ENCODE measurements around the gene SASH3. TPM values are rescaled to one million over a fixed set of nuclear protein-coding genes. Genes with fewer than 3 reads are reported as not detected.

Gene SASH3
- total RNA-seq, 1 donor from 2014 or later: not detected

DNA sequence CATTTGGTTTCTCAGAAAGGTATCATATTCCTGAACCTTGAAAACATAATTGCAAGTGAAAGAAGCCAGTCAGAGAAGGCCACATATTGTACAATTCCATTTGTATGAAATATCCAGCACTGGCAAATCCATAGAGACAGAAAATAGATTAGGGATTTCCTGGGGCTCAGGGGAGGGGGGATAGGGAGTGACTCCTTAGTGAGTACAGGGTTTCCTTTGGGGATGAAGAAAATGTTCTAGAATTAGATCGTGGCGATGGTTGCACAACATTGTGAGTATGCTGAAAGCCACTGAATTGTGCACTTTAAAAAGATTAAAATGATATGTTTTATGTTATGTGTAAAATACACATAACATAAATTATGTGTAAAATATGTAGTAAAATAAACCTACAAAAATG lies 30.7 kb upstream of the SASH3 start:
- no peak for DNase-seq (ENCODE audit: extremely low spot score, unreplicated experiment)
- H3K27me3 Mint-ChIP-seq (ENCODE audit: unreplicated experiment): peaks cover 18% of the 10 kb centered on the region
- no peaks in the 10 kb centered on the region for H3K36me3 Mint-ChIP-seq (ENCODE audit: unreplicated experiment)
- H3K27ac Mint-ChIP-seq (ENCODE audit: unreplicated experiment): no peak overlapping the region
- no peak overlapping the region for H3K4me3 Mint-ChIP-seq (ENCODE audit: unreplicated experiment)
- H3K4me1 Mint-ChIP-seq (ENCODE audit: unreplicated experiment): no peaks in the 10 kb centered on the region
- H3K9me3 Mint-ChIP-seq (ENCODE audit: unreplicated experiment): no peaks in the 10 kb centered on the region
- TF ChIP-seq, protein P1, sequence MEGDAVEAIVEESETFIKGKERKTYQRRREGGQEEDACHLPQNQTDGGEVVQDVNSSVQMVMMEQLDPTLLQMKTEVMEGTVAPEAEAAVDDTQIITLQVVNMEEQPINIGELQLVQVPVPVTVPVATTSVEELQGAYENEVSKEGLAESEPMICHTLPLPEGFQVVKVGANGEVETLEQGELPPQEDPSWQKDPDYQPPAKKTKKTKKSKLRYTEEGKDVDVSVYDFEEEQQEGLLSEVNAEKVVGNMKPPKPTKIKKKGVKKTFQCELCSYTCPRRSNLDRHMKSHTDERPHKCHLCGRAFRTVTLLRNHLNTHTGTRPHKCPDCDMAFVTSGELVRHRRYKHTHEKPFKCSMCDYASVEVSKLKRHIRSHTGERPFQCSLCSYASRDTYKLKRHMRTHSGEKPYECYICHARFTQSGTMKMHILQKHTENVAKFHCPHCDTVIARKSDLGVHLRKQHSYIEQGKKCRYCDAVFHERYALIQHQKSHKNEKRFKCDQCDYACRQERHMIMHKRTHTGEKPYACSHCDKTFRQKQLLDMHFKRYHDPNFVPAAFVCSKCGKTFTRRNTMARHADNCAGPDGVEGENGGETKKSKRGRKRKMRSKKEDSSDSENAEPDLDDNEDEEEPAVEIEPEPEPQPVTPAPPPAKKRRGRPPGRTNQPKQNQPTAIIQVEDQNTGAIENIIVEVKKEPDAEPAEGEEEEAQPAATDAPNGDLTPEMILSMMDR (IDR thresholded peaks at IDR 0.05): no peak

DNA sequence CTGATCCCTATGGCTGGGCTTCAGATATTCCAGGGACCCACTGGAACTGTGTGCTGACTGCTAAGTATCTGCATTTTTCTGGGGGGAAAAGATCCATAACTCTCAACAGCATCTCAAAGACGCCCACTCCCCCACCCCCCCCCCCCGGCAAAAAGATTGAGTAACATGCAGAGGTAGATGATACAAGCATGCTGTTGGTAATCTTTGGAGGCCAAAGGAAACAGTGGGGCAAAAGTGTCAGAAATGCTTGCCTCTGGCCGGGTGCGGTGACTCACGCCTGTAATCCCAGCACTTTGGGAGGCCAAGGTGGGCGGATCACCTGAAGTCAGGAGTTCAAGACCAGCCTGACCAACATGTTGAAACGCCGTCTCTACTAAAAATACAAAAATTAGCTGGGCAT lies 28.8 kb upstream of the SASH3 start:
- Mint-ChIP-seq H3K4me1 (ENCODE audit: unreplicated experiment) (no peaks in the 10 kb centered on the region), H3K36me3 (ENCODE audit: unreplicated experiment) (no peaks in the 10 kb centered on the region), H3K4me3 (ENCODE audit: unreplicated experiment) (no peak overlapping the region), H3K27me3 (ENCODE audit: unreplicated experiment) (peaks cover 14% of the 10 kb centered on the region), H3K27ac (ENCODE audit: unreplicated experiment) (no peak overlapping the region), H3K9me3 (ENCODE audit: unreplicated experiment) (no peaks in the 10 kb centered on the region)
- no peak for DNase-seq (ENCODE audit: extremely low spot score, unreplicated experiment)
- TF ChIP-seq, protein P1 (IDR thresholded peaks at IDR 0.05): no peak

DNA sequence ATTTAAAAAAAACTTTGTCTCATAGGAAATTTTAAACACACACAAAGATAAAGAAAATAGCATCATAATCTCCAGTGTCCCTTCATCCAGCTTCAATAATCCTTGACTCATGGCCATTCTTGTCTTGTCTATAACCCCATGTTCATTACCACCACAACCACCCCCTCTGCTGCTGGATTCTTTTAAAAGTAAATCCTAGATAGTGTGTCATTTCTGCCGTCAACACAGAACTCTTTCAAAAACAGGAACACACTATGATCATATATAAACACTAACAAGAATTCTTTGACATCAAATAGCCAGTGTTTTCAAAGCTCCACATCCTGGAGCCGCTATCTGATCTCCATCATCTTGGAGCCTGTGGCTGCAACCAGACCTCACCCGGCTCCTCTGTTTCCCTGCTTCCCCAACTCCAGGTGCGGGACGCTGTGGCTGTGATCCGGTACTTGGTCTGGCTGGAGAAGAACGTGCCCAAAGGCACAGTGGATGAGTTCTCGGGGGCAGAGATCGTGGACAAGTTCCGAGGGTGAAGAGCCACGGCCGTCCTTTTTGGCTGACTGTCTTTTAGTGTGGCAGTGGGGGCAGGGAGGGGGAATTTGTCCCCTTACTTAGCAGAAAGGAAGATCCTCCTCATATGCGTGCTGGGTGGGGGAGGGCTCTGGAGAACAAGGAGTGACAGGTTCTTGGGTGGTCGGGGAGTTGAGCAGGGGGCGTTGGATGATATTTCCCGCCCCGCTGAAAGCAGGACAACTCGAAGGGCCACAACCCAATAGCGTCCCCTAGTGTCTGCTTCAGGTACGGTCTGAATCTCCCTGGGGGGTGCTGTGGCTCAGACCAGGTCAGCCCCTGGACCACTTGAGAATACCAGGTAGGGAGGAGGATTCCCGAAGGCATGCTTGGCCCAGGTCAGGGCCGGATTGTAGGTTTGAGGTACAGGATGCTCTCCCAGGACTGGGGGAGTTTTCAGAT lies 25.4 kb upstream of the SASH3 start:
- H3K4me3 Mint-ChIP-seq (ENCODE audit: unreplicated experiment): no peak overlapping the region
- no peak for DNase-seq (ENCODE audit: extremely low spot score, unreplicated experiment)

DNA sequence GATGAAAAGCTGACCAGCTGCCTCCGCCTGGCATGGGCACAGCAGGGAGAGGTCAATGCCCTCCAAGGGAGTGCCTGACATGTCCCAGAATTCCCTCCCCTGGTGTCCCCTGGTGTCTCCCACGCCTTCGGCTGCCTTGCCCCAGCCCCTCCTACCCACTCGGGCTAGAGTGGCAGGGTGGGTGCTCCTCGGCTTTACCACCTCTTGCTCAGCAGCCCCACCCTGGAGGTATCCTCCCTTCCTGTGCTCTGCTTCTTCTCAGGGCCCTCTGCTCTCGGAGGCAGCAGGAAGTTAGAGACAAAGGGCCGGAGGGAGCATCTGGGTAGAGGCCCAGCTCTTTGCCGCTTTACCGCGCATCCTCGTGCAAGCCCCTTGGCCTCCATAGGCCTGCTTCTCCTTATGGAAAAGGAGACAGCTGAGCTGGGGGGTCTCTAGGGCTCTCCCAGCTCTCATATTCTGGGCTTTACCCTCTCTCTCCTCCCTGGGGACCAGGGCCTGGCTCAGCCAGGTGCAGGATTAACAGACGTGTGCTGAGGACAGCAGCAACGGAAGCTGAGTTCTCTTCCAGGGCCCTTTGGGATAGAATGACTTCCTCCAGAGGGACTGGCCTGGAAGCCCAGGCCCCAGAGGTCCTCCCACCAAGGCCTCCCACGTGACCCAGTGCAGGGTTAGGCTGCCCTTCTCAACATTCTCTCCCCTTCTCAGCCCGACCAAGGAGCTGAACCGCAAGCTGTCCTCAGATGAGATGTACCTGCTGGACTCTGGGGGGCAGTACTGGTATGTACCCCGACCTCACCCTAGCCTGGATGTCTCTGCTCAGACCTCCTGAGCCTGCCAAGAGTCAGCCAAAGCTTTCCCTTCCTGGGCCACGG lies 23.7 kb upstream of the SASH3 start:
- TF ChIP-seq, protein P1 (IDR thresholded peaks at IDR 0.05): no peak
- no peak overlapping the region for H3K4me3 Mint-ChIP-seq (ENCODE audit: unreplicated experiment)
- DNase-seq (ENCODE audit: extremely low spot score, unreplicated experiment): no peak
- no peak overlapping the region for H3K27ac Mint-ChIP-seq (ENCODE audit: unreplicated experiment)
- no peaks in the 10 kb centered on the region for H3K36me3 Mint-ChIP-seq (ENCODE audit: unreplicated experiment)
- no peaks in the 10 kb centered on the region for H3K9me3 Mint-ChIP-seq (ENCODE audit: unreplicated experiment)
- no peaks in the 10 kb centered on the region for H3K4me1 Mint-ChIP-seq (ENCODE audit: unreplicated experiment)
- H3K27me3 Mint-ChIP-seq (ENCODE audit: unreplicated experiment): no peaks in the 10 kb centered on the region

More for the DNA sequence above, 25.4 kb upstream of the SASH3 start:
- TF ChIP-seq, protein P1 (IDR thresholded peaks at IDR 0.05): peak; percentile 12
- no peaks in the 10 kb centered on the region for H3K9me3 Mint-ChIP-seq (ENCODE audit: unreplicated experiment)
- no peaks in the 10 kb centered on the region for H3K27me3 Mint-ChIP-seq (ENCODE audit: unreplicated experiment)
- no peaks in the 10 kb centered on the region for H3K4me1 Mint-ChIP-seq (ENCODE audit: unreplicated experiment)
- no peaks in the 10 kb centered on the region for H3K36me3 Mint-ChIP-seq (ENCODE audit: unreplicated experiment)
- H3K27ac Mint-ChIP-seq (ENCODE audit: unreplicated experiment): no peak overlapping the region

All from osteocyte (in vitro differentiated cells).